Skeletal muscle satellite cell (primary cell): Measurements from ENCODE around the gene TFF1.

Experiments used
- H3K27me3 ChIP-seq: 2 replicates; pipeline ENCODE4 v1.7.0; 2013; ENCODE audit warnings: low read length; ENCODE audit not compliant: control insufficient read depth, insufficient read depth
- H3K36me3 ChIP-seq: 2 replicates; pipeline ENCODE4 v1.7.0; 2013; ENCODE audit warnings: mild to moderate bottlenecking, control low read depth, low read length; ENCODE audit not compliant: insufficient read depth
- H3K4me1 ChIP-seq: 2 replicates; pipeline ENCODE4 v1.7.0; 2013; ENCODE audit warnings: low read length; ENCODE audit not compliant: control insufficient read depth, insufficient read depth
- H3K4me2 ChIP-seq: 2 replicates; pipeline ENCODE4 v1.7.0; 2013; ENCODE audit warnings: mild to moderate bottlenecking, low read length
- H3K4me3 ChIP-seq: 2 replicates; pipeline ENCODE4 v1.7.0; 2013; ENCODE audit warnings: low read length
- H3K9ac ChIP-seq: 2 replicates; pipeline ENCODE4 v1.7.0; 2013; ENCODE audit warnings: mild to moderate bottlenecking, low read depth, low read length, moderate library complexity
- H3K9me3 ChIP-seq: replicated peaks from 2 replicates; pipeline ENCODE4 v1.7.0; 2013; ENCODE audit warnings: mild to moderate bottlenecking, control low read depth, low read length

Gene TFF1

DNA sequence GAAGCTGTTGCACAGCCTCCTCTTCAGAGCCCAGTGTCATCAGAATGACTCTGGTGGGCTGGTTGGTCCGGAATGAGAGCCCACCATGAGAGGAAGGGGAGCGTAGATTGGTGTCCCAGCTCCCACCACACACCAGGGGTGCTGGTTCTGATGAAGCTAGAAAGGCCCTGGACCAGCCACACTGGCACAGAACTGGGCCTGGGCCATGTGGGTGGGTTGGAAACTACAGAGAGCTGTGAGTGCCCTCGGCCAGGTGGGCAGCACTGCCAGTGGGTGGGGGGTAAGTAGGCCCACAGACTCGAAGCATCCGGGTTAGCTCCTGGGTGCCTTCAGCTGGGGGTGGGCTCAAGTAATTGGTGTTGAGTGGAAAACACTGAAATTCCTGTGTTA lies 11.6 kb upstream of the TFF1 start:
- no peaks in the 10 kb centered on the region for H3K36me3 ChIP-seq

GRCh38 chr21:42377211-42377950 lies 11.0 kb upstream of the TFF1 start:
- no peaks in the 10 kb centered on the region for H3K9me3 ChIP-seq
- H3K27me3 ChIP-seq: no peaks in the 10 kb centered on the region
- no peaks in the 10 kb centered on the region for H3K4me1 ChIP-seq
- H3K36me3 ChIP-seq: no peaks in the 10 kb centered on the region
- no peak overlapping the region for H3K9ac ChIP-seq
- H3K4me3 ChIP-seq: no peak overlapping the region
- no peak overlapping the region for H3K4me2 ChIP-seq

More for the DNA sequence above, 11.6 kb upstream of the TFF1 start:
- Histone ChIP-seq H3K27me3 (no peaks in the 10 kb centered on the region), H3K4me2 (no peak overlapping the region), H3K9ac (no peak overlapping the region), H3K4me3 (no peak overlapping the region), H3K9me3 (no peaks in the 10 kb centered on the region), H3K4me1 (no peaks in the 10 kb centered on the region)

GRCh38 chr21:42376338-42376982 lies 10.1 kb upstream of the TFF1 start:
- Histone ChIP-seq H3K4me3 (no peak overlapping the region), H3K4me2 (no peak overlapping the region), H3K4me1 (no peaks in the 10 kb centered on the region), H3K9ac (no peak overlapping the region), H3K27me3 (no peaks in the 10 kb centered on the region), H3K36me3 (no peaks in the 10 kb centered on the region), H3K9me3 (no peaks in the 10 kb centered on the region)

DNA sequence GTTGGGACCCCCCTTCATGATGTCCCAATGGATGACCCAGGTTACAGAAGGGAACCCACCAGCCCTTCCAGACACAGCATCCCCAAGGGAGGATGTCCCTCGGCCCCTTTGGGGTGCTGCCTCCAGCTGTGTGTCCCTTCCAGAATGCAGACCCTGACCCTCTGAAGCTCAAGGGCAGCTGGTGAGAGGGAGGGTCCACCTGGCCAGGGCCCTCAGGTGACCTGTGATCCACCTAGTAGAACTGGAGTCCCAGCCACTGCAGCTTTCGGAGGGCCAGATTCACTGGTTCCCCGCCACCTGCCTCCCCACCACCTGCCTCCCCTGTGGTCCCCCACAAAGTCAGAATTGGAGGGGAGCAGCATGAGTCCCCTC lies 9.6 kb upstream of the TFF1 start:
- Histone ChIP-seq H3K27me3 (no peaks in the 10 kb centered on the region), H3K4me2 (no peak overlapping the region), H3K9me3 (no peaks in the 10 kb centered on the region), H3K4me3 (no peak overlapping the region), H3K36me3 (no peaks in the 10 kb centered on the region), H3K9ac (no peak overlapping the region), H3K4me1 (no peaks in the 10 kb centered on the region)

DNA sequence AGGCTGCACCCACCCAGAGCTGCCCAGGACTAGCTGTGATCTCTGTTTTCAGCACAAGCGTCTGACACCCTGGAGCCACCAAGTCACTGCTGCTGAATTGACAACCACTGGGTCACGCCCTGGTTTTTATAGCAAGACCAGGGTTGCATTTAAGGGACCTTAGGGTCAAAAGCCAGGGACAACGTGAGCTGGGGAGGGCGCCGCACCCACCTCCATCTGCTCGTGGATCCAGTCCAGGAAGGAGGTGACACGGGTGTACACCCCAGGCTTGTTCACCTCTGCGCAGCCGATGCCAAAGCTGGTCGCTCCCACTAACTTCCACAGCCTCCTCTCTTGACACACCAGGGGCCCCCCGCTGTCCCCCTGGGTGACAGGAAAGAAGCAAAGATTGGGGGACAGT lies 9.2 kb upstream of the TFF1 start:
- no peaks in the 10 kb centered on the region for H3K27me3 ChIP-seq

GRCh38 chr21:42374864-42375499 lies 8.6 kb upstream of the TFF1 start:
- Histone ChIP-seq H3K4me3 (no peak overlapping the region), H3K4me1 (no peaks in the 10 kb centered on the region), H3K9me3 (no peaks in the 10 kb centered on the region), H3K4me2 (no peak overlapping the region), H3K27me3 (no peaks in the 10 kb centered on the region), H3K9ac (no peak overlapping the region), H3K36me3 (no peaks in the 10 kb centered on the region)

More for the DNA sequence above, 9.2 kb upstream of the TFF1 start:
- H3K9me3 ChIP-seq: no peaks in the 10 kb centered on the region
- no peaks in the 10 kb centered on the region for H3K4me1 ChIP-seq
- no peaks in the 10 kb centered on the region for H3K36me3 ChIP-seq
- no peak overlapping the region for H3K4me2 ChIP-seq
- no peak overlapping the region for H3K4me3 ChIP-seq
- no peak overlapping the region for H3K9ac ChIP-seq

- Histone ChIP-seq H3K4me2 (no peak overlapping the region), H3K4me1 (no peaks in the 10 kb centered on the region), H3K36me3 (no peaks in the 10 kb centered on the region), H3K27me3 (no peaks in the 10 kb centered on the region), H3K9me3 (no peaks in the 10 kb centered on the region), H3K4me3 (no peak overlapping the region), H3K9ac (no peak overlapping the region)
Observed at GRCh38 chr21:42374457-42374856, 8.1 kb upstream of the TFF1 start.

GRCh38 chr21:42373908-42374455 lies 7.6 kb upstream of the TFF1 start:
- no peaks in the 10 kb centered on the region for H3K4me1 ChIP-seq
- H3K27me3 ChIP-seq: no peaks in the 10 kb centered on the region
- H3K36me3 ChIP-seq: no peaks in the 10 kb centered on the region
- H3K9ac ChIP-seq: no peak overlapping the region
- no peak overlapping the region for H3K4me2 ChIP-seq
- H3K4me3 ChIP-seq: no peak overlapping the region
- H3K9me3 ChIP-seq: no peaks in the 10 kb centered on the region

DNA sequence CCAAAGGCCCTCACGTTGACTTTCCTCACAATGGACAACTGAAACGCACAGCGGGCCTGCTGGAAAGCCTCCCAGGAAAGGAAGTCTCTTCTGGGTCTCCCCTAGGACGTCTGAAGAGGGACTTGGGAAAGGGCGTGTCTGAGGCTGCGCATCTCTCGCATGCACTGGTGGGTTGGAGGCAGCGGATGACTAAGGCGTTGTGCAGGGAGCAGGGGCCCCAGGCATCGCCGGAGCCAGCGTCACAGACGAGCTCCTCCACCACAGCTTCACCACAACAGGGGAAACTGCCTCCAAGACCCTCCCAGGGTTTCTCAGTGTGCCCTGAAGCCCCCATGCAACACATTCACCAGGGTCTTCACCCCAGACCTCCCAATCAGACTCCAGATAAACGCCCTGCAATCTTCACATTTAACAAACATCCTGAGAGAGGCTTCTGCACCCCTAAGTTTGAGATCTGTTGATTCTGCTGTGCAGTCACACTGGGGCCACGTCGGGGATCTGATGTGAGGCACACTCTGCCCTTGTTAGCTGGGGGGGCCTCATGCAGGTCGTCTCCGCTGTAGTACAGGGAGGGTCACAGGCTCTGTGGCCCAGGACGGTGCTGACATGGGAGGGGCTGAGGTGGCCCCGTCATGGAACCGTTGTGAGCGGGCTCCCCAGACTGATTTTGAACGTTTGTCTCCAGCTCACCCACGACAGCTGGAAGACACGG lies 7.0 kb upstream of the TFF1 start:
- H3K9me3 ChIP-seq: no peaks in the 10 kb centered on the region
- H3K27me3 ChIP-seq: no peaks in the 10 kb centered on the region
- no peaks in the 10 kb centered on the region for H3K36me3 ChIP-seq
- H3K9ac ChIP-seq: no peak overlapping the region
- no peak overlapping the region for H3K4me2 ChIP-seq
- H3K4me3 ChIP-seq: no peak overlapping the region
- H3K4me1 ChIP-seq: no peaks in the 10 kb centered on the region

- Histone ChIP-seq H3K4me2 (no peak overlapping the region), H3K9me3 (no peaks in the 10 kb centered on the region), H3K27me3 (no peaks in the 10 kb centered on the region), H3K4me3 (no peak overlapping the region), H3K9ac (no peak overlapping the region), H3K4me1 (no peaks in the 10 kb centered on the region), H3K36me3 (no peaks in the 10 kb centered on the region)
Observed at GRCh38 chr21:42370894-42371654, 4.7 kb upstream of the TFF1 start.

GRCh38 chr21:42369821-42370220 lies 3.5 kb upstream of the TFF1 start:
- H3K9ac ChIP-seq: no peak overlapping the region
- no peaks in the 10 kb centered on the region for H3K9me3 ChIP-seq
- H3K27me3 ChIP-seq: no peaks in the 10 kb centered on the region
- H3K4me1 ChIP-seq: no peaks in the 10 kb centered on the region
- H3K4me2 ChIP-seq: no peak overlapping the region
- H3K36me3 ChIP-seq: no peaks in the 10 kb centered on the region
- no peak overlapping the region for H3K4me3 ChIP-seq
